ENCODE measurements around the gene MATK.
"Not testable (repeated sequence)": the region's sequence is repeated elsewhere in the genome, so short reads cannot be mapped to it uniquely, and the experiment has no call there.

The MATK gene

GRCh38 chr19:3785938-3786824, at the start of gene MATK:
TSS of gene MATK (minus strand) at chr19:3786381. CDS start at chr19:3785135, 1,246 bp downstream.
- no peak for DNase-seq

GRCh38 chr19:3835055-3835435, 48.9 kb upstream of the MATK start:
- DNase-seq, result no peak

GRCh38 chr19:3834349-3835054, 48.3 kb upstream of the MATK start:
- DNase-seq, result no peak

- DNase-seq, result no peak
These were observed 47.6 kb upstream of the MATK start for GRCh38 chr19:3833578-3834348.

GRCh38 chr19:3832001-3832400, 45.8 kb upstream of the MATK start:
- DNase-seq, result no peak

GRCh38 chr19:3831601-3832000, 45.4 kb upstream of the MATK start:
- DNase-seq, result no peak

- DNase-seq, result no peak
These were observed 44.7 kb upstream of the MATK start for GRCh38 chr19:3830621-3831589.

- no peak for DNase-seq
These were observed 41.1 kb upstream of the MATK start for GRCh38 chr19:3827306-3827705.

- no peak for DNase-seq
These were observed 40.0 kb upstream of the MATK start for GRCh38 chr19:3826163-3826562.

- no peak for DNase-seq
These were observed 39.2 kb upstream of the MATK start for GRCh38 chr19:3825286-3825956.

GRCh38 chr19:3823350-3823713, 37.2 kb upstream of the MATK start:
- DNase-seq, result no peak

- no peak for DNase-seq
These were observed 36.6 kb upstream of the MATK start for GRCh38 chr19:3822683-3823349.

- no peak for DNase-seq
These were observed 35.7 kb upstream of the MATK start for GRCh38 chr19:3821857-3822364.

- DNase-seq, result no peak
These were observed 35.0 kb upstream of the MATK start for GRCh38 chr19:3821156-3821555.

GRCh38 chr19:3819989-3820388, 33.8 kb upstream of the MATK start:
- DNase-seq, result no peak

- no peak for DNase-seq
These were observed 32.7 kb upstream of the MATK start for GRCh38 chr19:3818918-3819317.

- DNase-seq, result no peak
These were observed 32.3 kb upstream of the MATK start for GRCh38 chr19:3818466-3818865.

- no peak for DNase-seq
These were observed 31.6 kb upstream of the MATK start for GRCh38 chr19:3817761-3818160.

GRCh38 chr19:3816566-3817218, 30.5 kb upstream of the MATK start:
- DNase-seq, result no peak

- DNase-seq, result not testable (repeated sequence)
These were observed 30.0 kb upstream of the MATK start for GRCh38 chr19:3816148-3816547.

Data from cortex of kidney (tissue), 1 donor.